Panc1 (cell line): ENCODE results near the gene TNFSF9.

Experiments
- CTCF ChIP-seq: fragments of 450-650 bp; IDR thresholded peaks from 2 replicates; pipeline ENCODE4 v1.5.1; 2017; ENCODE audit warnings: mild to moderate bottlenecking
- POLR2AphosphoS5 ChIP-seq: IDR thresholded peaks from 2 replicates; pipeline ENCODE4 v1.6.1; 2012; ENCODE audit warnings: mild to moderate bottlenecking, low read depth, low read length, moderate library complexity
- REST ChIP-seq, 2 experiments: IDR thresholded peaks; 2 replicates each; pipeline ENCODE4 v1.6.1; 2011 to 2012; ENCODE audit warnings: low read depth in 2 of 2, control low read depth in 1 of 2, low read length in 1 of 2, mild to moderate bottlenecking in 1 of 2, moderate library complexity in 1 of 2; ENCODE audit not compliant: insufficient read depth in 1 of 2
- SIN3A ChIP-seq: IDR thresholded peaks from 2 replicates; pipeline ENCODE4 v1.6.1; 2012; ENCODE audit warnings: low read depth, mild to moderate bottlenecking, low read length, moderate library complexity, borderline replicate concordance; ENCODE audit not compliant: insufficient read depth
- TCF7L2 ChIP-seq: IDR thresholded peaks from 2 replicates; pipeline ENCODE4 v1.6.1; 2011; ENCODE audit warnings: mild to moderate bottlenecking, low read depth, low read length, inconsistent platforms

- TF ChIP-seq CTCF = no peak
- no peak for TF ChIP-seq REST (IDR thresholded peaks at IDR 0.05; ENCODE audit: insufficient read depth in 1 of 2, low read depth in 2 of 2, low read length in 1 of 2)
- TF ChIP-seq POLR2AphosphoS5 = no peak
- no peak for TF ChIP-seq SIN3A
- no peak for TF ChIP-seq TCF7L2
These were observed 10.3 kb downstream of the TNFSF9 start for GRCh38 chr19:6540918-6541689.
